Nasal cavity respiratory epithelium epithelial cell of viscerocranial mucosa (primary cell): ENCODE data around the gene TADA2B. TPM values are rescaled to one million over a fixed set of nuclear protein-coding genes. Genes with fewer than 3 reads are reported as not detected.

ENCODE experiments used
- total RNA-seq: library from RNA; depleted of rRNA; stranded (reverse); fragments of >200 nt; gene quantifications from 2 replicates; pipeline ENCODE4 v1.2.3, GENCODE V29; 2014

Gene TADA2B
- total RNA-seq: 19.1 and 20.4 TPM in 2 replicates

GRCh38 chr4:7043284-7044136 lies at the start of gene TADA2B:
TADA2B (plus strand) TSS chr4:7043372; CDS start chr4:7043580, 208 bp downstream.

GRCh38 chr4:7067452-7068278 lies 24.5 kb downstream of the TADA2B start, which contains the start of gene GRPEL1:
GRPEL1 (minus strand) TSS chr4:7068064; CDS start chr4:7068032, 32 bp downstream.

Other genes starting within 250 kb of the TADA2B start
- 139 and 151 TPM in 2 replicates for gene TBC1D14, start 133.5 kb upstream of the TADA2B start, total RNA-seq
- 74.2 and 80.3 TPM in 2 replicates for gene GRPEL1, start 24.7 kb downstream of the TADA2B start, total RNA-seq
- gene SORCS2, start 149.2 kb downstream of the TADA2B start, total RNA-seq: under 0.01 and 0.93 TPM in 2 replicates